GM21529 (cell line): ENCODE measurements around the gene SBK2.
A peak's percentile ranks its signal among the peaks of the same experiment; 100 is the strongest.

Experiments used
- ATAC-seq: cut with Tn5 transposase; IDR thresholded peaks from one replicate; pipeline ENCODE4 v1.9.1; 2021; ENCODE audit not compliant: unreplicated experiment

The SBK2 gene

GRCh38 chr19:55486971-55487923, 49.7 kb downstream of the SBK2 start:
- no peak for ATAC-seq

DNA sequence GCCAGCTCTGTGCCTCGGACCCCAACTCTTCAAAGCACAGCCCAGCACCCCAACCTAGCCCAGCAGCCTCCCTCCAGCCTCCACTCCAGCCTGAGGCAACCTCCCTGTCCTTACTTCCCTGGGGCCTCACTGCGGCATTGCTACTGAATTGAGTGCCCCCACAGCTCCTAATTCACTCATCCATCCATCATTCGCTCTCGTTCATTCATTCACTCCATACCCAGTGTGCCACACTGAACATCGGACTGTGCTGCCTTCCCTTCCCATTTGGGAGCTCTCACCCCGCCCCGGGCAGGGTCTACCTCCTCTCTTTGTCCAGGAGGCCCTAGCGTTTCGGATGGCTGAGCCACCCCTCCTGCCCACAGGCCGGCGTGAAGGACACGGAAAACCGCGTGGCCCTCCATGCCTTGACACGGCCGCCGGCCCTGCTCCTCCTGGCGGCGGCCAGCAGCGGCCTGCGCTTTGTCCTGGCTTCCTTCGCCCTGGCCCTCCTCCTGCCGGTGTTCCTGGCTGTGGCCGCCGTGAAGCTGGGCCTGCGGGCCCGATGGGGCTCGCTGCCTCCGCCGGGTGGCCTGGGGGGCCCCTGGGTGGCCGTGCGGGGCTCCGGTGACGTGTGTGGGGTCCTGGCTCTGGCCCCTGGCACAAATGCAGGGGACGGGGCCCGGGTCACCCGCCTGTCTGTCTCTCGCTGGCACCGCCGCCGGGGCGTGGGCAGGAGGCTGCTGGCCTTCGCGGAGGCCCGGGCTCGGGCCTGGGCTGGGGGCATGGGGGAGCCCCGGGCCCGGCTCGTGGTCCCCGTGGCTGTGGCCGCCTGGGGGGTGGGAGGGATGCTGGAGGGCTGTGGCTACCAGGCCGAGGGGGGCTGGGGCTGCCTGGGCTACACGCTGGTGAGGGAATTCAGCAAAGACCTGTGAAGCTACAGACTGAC, 50.6 kb downstream of the SBK2 start:
- ATAC-seq, result no peak

DNA sequence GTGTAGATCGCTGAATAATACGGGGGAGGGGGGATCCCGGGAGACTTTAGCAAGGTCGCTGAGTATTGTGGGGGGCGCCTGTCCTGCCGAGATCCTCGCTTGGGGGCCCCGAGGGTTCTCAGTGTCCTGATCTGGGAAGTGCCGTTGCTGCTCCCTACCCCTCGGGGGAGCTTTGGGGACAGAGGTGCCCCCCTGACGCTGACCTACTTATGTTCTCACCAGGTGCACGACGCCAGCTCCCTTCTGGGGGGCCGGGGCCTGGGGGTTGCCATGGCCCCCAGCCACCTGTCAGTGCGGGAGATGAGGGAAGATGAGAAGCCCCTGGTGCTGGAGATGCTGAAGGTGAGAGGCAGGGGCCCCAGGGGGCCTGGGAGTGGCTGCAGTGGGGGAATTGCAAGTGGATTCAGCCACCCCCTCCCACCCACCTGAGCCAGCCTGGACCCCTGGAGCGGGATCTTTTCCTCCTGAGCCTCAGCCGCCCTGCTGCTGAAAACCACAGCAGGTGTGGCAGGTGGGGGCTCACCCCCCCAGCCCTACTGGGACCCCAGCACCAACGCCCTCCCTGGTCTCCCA, 51.4 kb downstream of the SBK2 start:
- ATAC-seq, result no peak

DNA sequence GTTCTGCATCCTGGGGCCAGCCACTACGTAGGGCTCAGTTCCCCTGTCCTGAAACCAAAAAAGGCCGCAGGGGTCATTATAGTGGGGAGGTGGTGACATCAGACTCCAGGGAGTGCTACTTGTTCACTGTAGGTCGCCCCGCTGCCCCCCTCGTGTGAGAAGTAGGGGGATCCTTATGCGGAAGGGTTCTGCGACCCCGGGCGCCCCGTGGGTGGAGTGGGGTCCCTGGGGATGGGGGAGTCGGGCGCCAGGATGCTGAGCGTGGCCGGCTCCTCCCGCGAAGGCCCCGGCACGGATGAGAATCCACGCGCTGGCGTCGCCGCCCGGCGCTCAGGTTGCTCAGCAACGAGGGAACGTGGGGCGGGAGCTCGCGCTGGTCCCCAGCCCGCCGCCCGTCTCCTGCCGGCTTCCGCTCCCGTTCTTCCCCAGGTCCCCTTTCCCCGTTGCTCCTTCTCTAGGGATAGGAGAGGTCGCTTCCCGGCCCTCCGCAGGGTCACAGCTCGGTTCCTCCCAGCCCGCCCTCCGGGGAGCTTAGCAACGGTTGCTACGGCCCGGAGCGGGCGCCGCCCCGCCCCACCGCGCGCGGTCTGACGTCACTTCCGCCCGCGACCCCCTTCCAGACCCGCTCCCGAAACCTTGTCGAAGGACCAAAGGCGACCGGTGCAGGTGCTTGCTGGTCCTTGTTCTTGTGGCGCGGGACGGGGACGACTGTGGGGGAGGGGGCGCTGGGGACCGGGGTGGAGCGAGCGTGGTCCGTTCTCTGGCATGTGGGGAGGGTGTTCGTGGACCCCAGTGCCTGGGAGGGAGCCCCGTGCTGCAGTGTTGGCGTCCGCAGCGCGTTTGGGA, 52.1 kb downstream of the SBK2 start, which contains the start of gene NAT14:
Gene NAT14, plus strand, starts transcription at position 596 of the 846 bp plus-strand sequence. CDS start 521 bp downstream, outside the sequence.
- ATAC-seq, result peak; percentile 66

DNA sequence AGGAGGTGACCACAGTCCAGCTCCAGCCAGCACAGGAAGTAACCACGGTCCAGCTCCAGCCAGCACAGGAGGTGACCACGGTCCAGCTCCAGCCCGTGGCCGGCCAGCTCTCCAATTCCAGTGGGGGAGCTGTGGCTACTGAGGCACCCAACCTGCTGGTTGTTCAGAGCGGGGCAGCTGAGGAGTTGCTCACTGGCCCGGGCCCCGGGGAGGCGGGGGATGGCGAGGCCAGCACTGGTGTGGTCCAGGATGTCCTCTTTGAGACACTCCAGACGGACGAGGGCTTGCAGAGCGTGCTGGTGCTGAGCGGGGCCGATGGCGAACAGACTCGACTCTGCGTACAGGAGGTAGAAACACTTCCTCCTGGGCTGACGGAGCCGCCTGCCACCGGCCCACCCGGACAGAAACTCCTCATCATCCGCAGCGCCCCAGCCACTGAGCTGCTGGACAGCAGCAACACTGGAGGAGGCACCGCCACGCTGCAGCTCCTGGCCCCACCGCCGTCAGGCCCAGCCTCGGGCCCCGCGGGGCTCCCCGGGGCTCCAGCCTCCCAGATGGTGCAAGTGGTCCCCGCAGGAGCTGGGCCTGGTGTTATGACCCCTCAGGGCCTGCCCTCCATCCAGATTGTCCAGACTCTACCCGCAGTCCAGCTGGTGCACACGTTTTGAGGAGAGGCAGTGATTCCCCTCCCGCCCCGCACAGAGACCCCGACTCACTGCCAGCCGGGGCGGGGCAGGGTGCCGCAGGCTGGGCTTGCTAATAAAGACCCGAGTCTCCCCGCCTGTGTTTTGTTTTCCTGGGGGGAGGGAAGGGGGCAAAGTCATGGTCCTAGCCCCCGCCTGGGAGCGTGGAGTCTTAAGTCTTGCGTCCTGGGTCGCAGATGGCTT, 53.0 kb downstream of the SBK2 start:
- no peak for ATAC-seq

- no peak for ATAC-seq
Measured at GRCh38 chr19:55482967-55483705, 53.8 kb downstream of the SBK2 start.

DNA sequence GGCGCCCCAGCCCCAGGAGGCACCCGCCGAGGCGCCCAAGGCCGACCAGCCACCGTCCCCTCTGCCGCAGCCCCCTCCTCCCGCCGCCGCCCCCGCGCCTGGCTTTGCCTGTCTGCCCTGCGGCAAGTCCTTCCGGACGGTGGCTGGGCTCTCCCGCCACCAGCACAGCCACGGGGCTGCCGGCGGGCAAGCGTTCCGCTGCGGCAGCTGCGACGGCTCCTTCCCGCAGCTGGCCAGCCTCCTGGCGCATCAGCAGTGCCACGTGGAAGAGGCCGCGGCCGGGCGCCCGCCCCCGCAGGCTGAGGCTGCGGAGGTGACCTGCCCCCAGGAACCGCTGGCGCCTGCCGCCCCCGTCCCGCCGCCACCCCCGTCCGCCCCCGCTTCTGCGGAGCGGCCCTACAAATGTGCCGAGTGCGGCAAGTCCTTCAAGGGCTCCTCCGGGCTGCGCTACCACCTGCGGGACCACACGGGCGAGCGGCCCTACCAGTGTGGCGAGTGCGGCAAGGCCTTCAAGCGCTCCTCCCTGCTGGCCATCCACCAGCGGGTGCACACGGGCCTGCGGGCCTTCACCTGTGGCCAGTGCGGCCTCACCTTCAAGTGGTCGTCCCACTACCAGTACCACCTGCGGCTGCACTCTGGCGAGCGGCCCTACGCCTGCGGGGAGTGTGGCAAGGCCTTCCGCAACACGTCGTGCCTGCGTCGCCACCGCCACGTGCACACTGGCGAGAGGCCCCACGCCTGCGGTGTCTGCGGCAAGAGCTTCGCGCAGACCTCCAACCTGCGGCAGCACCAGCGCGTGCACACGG, 54.6 kb downstream of the SBK2 start:
- no peak for ATAC-seq

- no peak for ATAC-seq
Measured at GRCh38 chr19:55481794-55482155, 55.2 kb downstream of the SBK2 start.

DNA sequence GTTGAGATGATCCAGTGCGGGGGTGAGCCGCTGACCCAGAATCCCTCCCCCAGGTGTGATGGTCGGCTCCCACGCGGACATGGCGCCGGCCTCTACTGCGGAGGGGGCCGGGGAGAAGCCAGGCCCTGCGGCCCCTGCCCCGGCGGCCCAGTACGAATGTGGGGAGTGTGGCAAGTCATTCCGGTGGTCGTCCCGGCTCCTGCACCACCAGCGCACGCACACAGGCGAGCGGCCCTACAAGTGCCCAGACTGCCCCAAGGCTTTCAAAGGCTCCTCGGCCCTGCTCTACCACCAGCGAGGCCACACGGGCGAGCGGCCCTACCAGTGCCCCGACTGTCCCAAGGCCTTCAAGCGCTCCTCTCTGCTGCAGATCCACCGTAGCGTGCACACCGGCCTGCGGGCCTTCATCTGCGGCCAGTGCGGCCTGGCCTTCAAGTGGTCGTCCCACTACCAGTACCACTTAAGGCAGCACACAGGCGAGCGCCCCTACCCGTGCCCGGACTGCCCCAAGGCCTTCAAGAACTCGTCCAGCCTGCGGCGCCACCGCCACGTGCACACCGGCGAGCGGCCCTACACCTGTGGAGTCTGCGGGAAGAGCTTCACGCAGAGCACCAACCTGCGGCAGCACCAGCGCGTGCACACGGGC, 55.7 kb downstream of the SBK2 start:
- no peak for ATAC-seq

- no peak for ATAC-seq
Measured at GRCh38 chr19:55479451-55480230, 57.3 kb downstream of the SBK2 start.

- ATAC-seq, result no peak
Measured at GRCh38 chr19:55479045-55479444, 57.9 kb downstream of the SBK2 start.
